ENCODE data around the gene PDE4D.

PDE4D gene

GRCh38 chr5:59064293-59064692 is 829.2 kb downstream of the PDE4D start:
- no peak for TF ChIP-seq FOXP2 (optimal IDR thresholded peaks at IDR 0.05; ENCODE audit: borderline replicate concordance, extremely low read depth, extremely low read length, insufficient read depth)

GRCh38 chr5:59062986-59063683 is 830.4 kb downstream of the PDE4D start:
- TF ChIP-seq REST (IDR thresholded peaks at IDR 0.05; ENCODE audit: insufficient read depth in 1 of 2, low read depth in 2 of 2, low read length in 2 of 2) (no peak), SIN3A (IDR thresholded peaks at IDR 0.05; ENCODE audit: borderline replicate concordance, insufficient read depth, low read length) (no peak), TAF1 (IDR thresholded peaks at IDR 0.05; ENCODE audit: borderline replicate concordance, insufficient read depth, low read length) (no peak), POLR2AphosphoS5 (IDR thresholded peaks at IDR 0.05; ENCODE audit: low read depth, low read length) (no peak), FOXP2 (optimal IDR thresholded peaks at IDR 0.05; ENCODE audit: borderline replicate concordance, extremely low read depth, extremely low read length, insufficient read depth) (no peak)

- TF ChIP-seq FOXP2 (optimal IDR thresholded peaks at IDR 0.05; ENCODE audit: borderline replicate concordance, extremely low read depth, extremely low read length, insufficient read depth) (no peak), REST (IDR thresholded peaks at IDR 0.05; ENCODE audit: insufficient read depth in 1 of 2, low read depth in 2 of 2, low read length in 2 of 2) (no peak), TAF1 (IDR thresholded peaks at IDR 0.05; ENCODE audit: borderline replicate concordance, insufficient read depth, low read length) (no peak), SIN3A (IDR thresholded peaks at IDR 0.05; ENCODE audit: borderline replicate concordance, insufficient read depth, low read length) (no peak), POLR2AphosphoS5 (IDR thresholded peaks at IDR 0.05; ENCODE audit: low read depth, low read length) (no peak)
These were observed 832.1 kb downstream of the PDE4D start for GRCh38 chr5:59061377-59061776.

GRCh38 chr5:59058969-59059687 is 834.4 kb downstream of the PDE4D start:
- TF ChIP-seq REST (IDR thresholded peaks at IDR 0.05; ENCODE audit: insufficient read depth in 1 of 2, low read depth in 2 of 2, low read length in 2 of 2) (no peak), FOXP2 (optimal IDR thresholded peaks at IDR 0.05; ENCODE audit: borderline replicate concordance, extremely low read depth, extremely low read length, insufficient read depth) (no peak), POLR2AphosphoS5 (IDR thresholded peaks at IDR 0.05; ENCODE audit: low read depth, low read length) (no peak), SIN3A (IDR thresholded peaks at IDR 0.05; ENCODE audit: borderline replicate concordance, insufficient read depth, low read length) (no peak)

- TF ChIP-seq FOXP2 (optimal IDR thresholded peaks at IDR 0.05; ENCODE audit: borderline replicate concordance, extremely low read depth, extremely low read length, insufficient read depth) (no peak), REST (IDR thresholded peaks at IDR 0.05; ENCODE audit: insufficient read depth in 1 of 2, low read depth in 2 of 2, low read length in 2 of 2) (no peak), POLR2AphosphoS5 (IDR thresholded peaks at IDR 0.05; ENCODE audit: low read depth, low read length) (no peak), TAF1 (IDR thresholded peaks at IDR 0.05; ENCODE audit: borderline replicate concordance, insufficient read depth, low read length) (no peak), SIN3A (IDR thresholded peaks at IDR 0.05; ENCODE audit: borderline replicate concordance, insufficient read depth, low read length) (no peak)
These were observed 835.3 kb downstream of the PDE4D start for GRCh38 chr5:59058237-59058636.
